ENCODE data around the gene PLCXD1. TPM values are rescaled to one million over a fixed set of nuclear protein-coding genes. Genes with fewer than 3 reads are reported as not detected.
A peak's percentile ranks its signal among the peaks of the same experiment; 100 is the strongest.

The PLCXD1 gene
- total RNA-seq, 1 experiment from 2014 or later: 92.0 TPM

DNA sequence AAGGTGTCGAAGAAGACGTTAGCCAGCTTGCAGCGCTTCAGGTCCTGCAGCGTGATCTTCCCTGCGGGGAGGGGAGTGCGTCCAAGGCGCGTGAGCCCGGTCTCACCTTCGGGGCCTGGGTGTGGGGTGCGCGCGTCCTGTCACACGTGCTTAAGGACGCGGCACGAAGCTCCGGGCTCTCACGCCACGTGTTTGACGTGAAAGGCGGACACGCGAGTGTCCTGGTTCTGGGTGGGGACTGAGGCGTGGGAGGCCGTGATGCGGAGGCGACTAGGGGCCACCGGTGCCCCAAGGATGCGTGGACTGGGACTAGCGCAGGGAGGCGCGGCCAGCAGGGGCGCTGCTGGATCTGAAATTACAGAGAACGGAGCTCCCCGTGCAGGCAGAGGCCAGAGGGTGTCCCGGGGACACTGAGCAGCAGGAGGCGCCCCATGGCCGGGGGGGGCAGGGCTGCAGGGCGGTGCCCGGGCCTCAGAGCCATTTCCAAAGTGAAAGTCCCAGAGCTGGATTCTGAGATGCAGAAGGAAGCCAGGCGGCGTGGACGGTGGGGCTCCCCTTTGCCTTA, 57.7 kb downstream of the PLCXD1 start:
- Histone ChIP-seq H3K4me3 (ENCODE audit: insufficient read depth, low read depth, low read length) (no peak overlapping the region), H3K27me3 (ENCODE audit: control insufficient read depth, insufficient read depth, low read length) (no peaks in the 10 kb centered on the region), H3K36me3 (replicated peaks; ENCODE audit: control insufficient read depth, insufficient read depth, low read length) (peaks cover 4% of the 10 kb centered on the region; the same call in 1 of the 2 replicates)
- DNase-seq: peak; percentile 73

DNA sequence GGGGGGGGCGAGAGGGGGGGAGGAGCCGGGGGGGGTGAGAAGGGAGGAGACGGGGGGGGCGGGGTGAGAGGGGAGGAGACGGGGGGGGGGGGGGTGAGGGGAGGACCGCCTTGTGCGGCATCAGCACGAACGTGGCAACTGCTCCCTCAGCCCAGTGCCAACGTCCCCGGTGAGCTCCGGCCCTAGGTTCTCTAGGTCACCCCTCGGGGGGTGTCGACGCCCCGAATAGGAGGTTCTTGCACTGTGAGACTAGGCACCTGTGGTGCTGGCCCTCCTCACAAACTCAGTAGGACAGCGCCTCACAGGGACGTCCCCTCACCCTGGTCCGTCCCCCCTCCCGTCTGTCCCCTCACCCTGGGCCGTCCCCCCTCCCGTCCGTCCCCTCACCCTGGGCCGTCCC, 58.9 kb downstream of the PLCXD1 start:
- no peak overlapping the region for H3K4me3 ChIP-seq (ENCODE audit: insufficient read depth, low read depth, low read length)
- DNase-seq: no peak
- no peaks in the 10 kb centered on the region for H3K27me3 ChIP-seq (ENCODE audit: control insufficient read depth, insufficient read depth, low read length)
- H3K36me3 ChIP-seq (replicated peaks; ENCODE audit: control insufficient read depth, insufficient read depth, low read length): peaks cover 4% of the 10 kb centered on the region

DNA sequence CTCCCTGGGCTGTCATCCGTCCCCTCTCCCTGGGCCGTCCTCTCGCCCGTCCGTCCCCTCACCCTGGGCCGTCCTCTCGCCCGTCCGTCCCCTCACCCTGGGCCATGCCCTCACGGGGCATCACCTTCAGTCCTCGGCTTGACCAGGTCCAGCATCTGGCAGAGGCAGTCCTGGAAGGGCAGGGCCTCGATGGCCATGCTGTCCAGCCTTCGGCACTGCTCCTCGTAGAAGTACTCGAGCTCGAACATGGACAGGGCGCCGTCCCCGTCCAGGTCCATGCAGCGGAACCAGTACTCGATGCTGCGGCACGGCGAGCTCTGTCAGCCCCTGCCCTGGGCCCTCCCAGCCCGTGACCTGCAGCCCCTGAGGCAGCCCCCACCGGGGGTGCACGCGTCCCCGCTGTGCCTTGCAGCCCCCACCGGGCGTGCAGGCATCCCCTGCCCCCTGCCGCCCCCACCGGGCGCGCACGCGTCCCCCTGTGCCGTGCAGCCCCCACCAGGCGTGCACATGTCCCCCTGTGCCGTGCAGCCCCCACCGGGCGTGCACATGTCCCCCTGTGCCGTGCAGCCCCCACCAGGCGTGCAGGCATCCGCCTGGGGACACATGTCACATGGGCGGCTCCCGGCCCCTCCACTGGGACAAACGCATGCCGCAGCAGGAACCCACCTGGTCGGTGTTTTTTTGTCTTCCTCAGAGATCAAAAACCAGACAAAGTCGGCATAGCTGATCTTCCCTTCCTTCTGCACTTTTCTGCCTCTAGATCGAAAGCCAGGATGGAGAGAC, 59.7 kb downstream of the PLCXD1 start:
- no peaks in the 10 kb centered on the region for H3K27me3 ChIP-seq (ENCODE audit: control insufficient read depth, insufficient read depth, low read length)
- no peak overlapping the region for H3K4me3 ChIP-seq (ENCODE audit: insufficient read depth, low read depth, low read length)
- no peak for DNase-seq
- H3K36me3 ChIP-seq (replicated peaks; ENCODE audit: control insufficient read depth, insufficient read depth, low read length): peaks cover 4% of the 10 kb centered on the region

DNA sequence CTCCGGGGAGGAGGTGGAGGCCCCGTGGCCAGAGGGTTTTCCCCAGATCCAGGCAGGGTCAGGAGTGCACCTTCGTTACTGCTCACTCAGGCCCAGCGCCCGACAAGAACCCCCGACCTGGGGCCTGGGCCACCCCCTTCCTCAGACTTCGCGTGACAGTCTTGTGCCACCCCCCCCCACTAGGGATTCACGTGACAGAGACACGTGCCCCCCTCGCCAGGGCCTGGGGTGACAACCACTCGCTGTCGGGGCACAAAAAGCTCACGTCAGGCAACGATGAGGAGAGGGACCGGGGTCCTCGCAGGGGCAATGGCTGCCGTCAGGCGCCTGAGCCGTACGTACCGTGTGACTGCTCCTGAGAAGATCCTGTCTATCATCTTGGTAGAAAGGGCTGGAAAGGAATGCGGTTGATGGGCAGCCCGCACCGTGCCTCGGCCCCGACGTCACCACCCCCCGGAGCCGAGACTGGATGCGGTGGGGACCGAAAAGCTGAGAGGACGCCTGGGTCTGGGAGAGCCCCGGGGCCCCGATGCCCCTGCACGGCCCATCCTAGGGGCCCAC, 60.4 kb downstream of the PLCXD1 start:
- Histone ChIP-seq H3K4me3 (ENCODE audit: insufficient read depth, low read depth, low read length) (no peak overlapping the region), H3K36me3 (replicated peaks; ENCODE audit: control insufficient read depth, insufficient read depth, low read length) (peaks cover 4% of the 10 kb centered on the region), H3K27me3 (ENCODE audit: control insufficient read depth, insufficient read depth, low read length) (no peaks in the 10 kb centered on the region)
- DNase-seq: no peak

DNA sequence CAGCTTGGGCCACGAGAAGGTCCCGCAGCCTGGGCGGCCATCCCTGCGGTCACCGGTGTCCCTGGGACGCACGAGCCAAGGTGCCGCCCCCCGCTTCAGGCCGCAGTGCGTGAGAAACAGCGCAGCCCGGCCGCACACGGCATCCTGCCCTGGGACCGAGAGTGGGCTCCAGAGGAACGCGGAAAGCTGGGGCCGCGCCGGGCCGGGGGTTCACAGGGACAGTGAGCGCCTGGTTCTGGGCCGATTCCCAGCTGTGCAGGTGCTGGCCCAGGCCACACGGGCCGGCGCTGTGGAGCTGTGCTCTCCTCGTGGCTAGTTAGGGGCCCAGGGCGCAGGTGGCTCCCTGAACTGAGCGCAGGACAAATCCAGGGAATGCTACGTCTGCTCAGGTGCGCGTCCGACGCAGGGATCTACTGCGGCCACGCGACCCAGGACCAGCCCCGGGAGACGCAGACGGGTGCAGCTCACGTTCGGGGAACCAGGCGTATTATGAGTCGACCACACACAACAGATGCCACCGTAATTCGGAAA, 63.3 kb downstream of the PLCXD1 start:
- no peak for DNase-seq
- Histone ChIP-seq H3K36me3 (replicated peaks; ENCODE audit: control insufficient read depth, insufficient read depth, low read length) (no peaks in the 10 kb centered on the region; the same call in 1 of the 2 replicates), H3K27me3 (ENCODE audit: control insufficient read depth, insufficient read depth, low read length) (no peaks in the 10 kb centered on the region)

DNA sequence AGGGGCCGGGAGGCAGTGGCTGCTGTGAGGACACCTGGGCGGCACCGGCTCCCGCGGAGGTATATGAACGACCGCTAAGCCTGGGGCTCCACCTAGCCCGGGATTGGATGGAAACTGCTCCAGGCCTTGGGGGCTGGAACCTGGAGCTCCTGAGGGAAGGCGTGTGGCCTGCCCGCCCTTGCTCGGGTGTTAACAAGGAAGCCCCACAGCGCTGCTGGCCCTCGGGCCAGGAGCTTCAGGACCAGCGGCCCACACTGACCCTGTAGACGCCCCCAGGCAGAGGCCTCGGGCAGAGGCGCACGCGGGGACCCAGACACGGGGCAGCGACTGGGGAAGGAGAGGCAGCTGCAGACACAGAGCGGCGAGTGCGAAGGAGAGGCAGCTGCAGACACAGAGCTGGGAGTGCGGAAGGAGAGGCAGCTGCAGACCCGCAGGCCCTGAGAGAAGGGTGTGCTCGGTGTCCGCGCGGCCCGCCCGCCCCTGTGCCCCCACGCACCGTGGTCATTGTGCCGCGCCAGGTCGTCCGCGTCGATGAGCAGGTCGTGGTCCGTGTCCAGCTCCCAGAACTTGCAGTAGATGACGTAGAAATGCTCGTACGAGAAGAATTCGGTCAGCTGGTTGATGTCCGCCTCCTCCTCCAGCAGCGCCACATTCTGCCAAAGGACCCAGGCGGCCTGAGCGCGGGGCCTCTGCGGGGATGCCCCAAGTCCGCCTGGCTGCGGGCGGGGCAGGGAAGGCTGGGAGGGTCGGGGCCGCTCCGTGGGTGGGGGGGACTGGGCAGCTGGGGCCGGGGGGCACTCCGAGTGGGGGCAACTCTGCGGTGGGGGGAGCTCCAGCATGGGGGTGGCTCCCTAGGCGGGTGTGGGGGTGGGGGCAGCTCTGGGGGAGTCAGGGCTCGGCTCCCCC, 64.1 kb downstream of the PLCXD1 start:
- no peak for DNase-seq
- H3K36me3 ChIP-seq (replicated peaks; ENCODE audit: control insufficient read depth, insufficient read depth, low read length): no peaks in the 10 kb centered on the region; the same call in 1 of the 2 replicates
- no peaks in the 10 kb centered on the region for H3K27me3 ChIP-seq (ENCODE audit: control insufficient read depth, insufficient read depth, low read length)
- no peak overlapping the region for H3K4me3 ChIP-seq (ENCODE audit: insufficient read depth, low read depth, low read length)

More for the DNA sequence above, 63.3 kb downstream of the PLCXD1 start:
- H3K4me3 ChIP-seq (ENCODE audit: insufficient read depth, low read depth, low read length): no peak overlapping the region

DNA sequence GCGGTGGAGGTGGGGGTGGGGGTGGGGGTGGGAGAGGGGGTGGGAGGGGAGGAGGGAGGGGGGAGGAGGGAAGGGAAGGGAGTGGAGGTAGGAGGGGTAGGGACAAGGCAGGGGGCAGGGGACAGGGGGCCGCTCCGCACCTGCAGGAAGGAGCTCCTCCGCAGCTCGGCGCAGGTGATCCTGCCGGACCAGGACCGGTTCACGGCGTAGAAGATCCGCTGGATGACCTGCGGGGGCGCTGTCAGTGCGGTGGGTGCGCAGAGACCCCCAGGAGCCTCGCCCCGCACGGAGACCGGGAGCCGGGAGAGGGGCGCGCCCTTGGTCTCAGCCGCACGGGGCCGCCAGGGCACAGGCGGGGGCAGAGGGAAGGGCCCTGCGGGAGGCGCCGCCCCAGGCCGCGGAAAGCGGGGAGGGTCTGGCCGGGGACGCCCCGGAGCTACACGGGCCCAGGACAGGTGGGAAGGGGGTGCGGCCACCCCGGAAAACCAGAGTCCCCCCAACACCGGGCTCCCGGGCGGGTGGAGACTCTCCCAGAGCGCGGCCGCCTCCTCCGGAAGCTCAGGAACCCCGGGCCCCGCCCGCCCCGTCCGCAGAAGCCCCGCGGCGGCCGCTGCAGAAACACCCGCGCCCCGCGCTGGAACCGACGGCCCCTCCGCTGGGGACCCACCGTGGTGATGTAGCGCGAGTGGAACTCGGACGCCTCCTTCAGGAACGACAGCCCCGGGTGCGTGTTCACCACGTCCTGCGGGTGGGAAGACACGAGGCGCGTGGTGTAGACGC, 65.0 kb downstream of the PLCXD1 start:
- no peaks in the 10 kb centered on the region; the same call in 1 of the 2 replicates for H3K36me3 ChIP-seq (replicated peaks; ENCODE audit: control insufficient read depth, insufficient read depth, low read length)
- peak; percentile 80 for DNase-seq
- H3K4me3 ChIP-seq (ENCODE audit: insufficient read depth, low read depth, low read length): no peak overlapping the region
- H3K27me3 ChIP-seq (ENCODE audit: control insufficient read depth, insufficient read depth, low read length): no peaks in the 10 kb centered on the region

DNA sequence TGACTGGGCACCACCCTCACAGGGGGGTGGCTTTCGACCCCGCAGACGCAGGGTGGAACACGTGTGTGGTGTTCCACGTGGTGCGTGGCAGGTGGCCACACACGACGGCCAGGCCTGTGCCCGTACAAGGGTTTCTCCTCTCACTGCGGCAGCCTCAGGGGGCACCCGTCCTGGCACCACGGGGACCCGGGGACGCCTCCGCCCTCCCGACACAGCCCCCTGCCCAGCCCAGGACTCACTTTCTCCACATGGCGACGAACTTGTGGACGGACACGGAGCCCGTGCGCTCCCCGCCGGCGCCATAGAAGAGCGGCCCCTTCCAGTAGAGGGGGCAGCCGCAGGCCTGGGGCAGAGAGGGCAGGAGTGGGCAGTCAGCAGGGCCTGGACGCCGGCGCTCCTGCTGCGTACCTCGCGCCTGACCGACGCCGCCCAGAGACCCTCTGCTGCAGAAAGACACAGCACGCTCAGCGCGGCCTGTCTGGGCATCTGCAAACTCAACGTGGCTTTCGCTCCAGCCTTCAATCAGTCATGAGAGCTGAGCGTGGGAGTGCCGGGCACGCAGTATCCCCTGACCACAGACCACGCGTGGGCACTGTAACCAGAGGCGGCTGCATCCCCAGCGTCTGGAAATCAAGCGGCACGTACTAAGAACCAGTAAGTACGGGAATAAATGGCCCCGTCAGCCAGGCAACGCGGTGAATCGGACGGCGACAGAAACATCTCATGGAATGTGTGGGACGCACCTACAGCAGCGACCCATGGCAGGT, 66.4 kb downstream of the PLCXD1 start:
- H3K36me3 ChIP-seq (replicated peaks; ENCODE audit: control insufficient read depth, insufficient read depth, low read length): peaks cover 1% of the 10 kb centered on the region
- DNase-seq: no peak
- no peak overlapping the region for H3K4me3 ChIP-seq (ENCODE audit: insufficient read depth, low read depth, low read length)
- H3K27me3 ChIP-seq (ENCODE audit: control insufficient read depth, insufficient read depth, low read length): no peaks in the 10 kb centered on the region

DNA sequence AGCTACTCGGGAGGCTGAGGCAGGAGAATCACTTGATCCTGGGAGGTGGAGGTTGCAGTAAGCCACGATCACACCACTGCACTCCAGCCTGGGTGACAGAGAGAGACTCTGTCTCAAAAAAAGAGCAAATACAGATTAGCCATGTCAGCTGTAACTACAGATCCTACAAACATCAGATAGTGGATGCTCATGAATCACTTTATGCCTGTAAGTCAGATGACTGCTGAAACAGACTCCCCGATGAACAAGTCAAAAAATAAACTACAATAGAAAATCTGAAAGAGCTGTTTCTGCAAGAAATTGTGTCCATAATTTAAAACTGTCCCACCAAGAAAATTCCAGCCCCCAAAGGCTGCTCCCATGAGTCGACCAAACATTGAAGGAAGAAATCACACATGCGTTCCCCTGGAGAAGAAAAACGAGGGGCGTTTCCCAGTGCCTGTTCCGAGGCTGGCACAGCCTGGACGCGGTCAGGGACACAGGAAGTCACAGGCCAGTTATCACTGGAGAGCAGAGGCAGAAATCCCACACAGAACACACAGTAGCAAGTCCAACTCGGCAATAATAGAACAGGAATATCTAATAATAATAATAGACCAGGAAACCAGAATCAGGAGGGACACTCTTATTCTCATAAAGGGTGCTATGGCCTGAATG, 67.4 kb downstream of the PLCXD1 start:
- DNase-seq: no peak
- Histone ChIP-seq H3K27me3 (ENCODE audit: control insufficient read depth, insufficient read depth, low read length) (no peaks in the 10 kb centered on the region), H3K4me3 (ENCODE audit: insufficient read depth, low read depth, low read length) (no peak overlapping the region), H3K36me3 (replicated peaks; ENCODE audit: control insufficient read depth, insufficient read depth, low read length) (peaks cover 1% of the 10 kb centered on the region)

DNA sequence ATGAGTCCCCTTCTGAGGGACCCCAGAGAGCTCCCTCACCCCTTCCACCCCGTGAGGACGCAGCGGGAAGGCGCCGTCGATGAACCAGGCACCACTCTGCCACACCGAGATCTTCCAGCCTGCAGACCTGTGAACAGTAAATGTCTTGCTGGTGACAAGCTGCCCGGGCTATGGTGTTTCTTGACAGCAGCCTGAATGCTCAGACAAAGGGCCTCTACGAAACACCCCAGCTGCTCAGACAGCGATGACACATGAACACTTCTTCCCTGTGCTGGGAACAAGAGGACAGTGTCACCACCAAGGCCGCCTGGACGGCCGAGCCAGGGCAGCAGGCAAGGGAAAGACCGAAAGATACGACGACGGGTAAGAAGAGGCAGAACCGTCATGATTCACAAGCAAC, 68.0 kb downstream of the PLCXD1 start:
- Histone ChIP-seq H3K27me3 (ENCODE audit: control insufficient read depth, insufficient read depth, low read length) (no peaks in the 10 kb centered on the region), H3K36me3 (replicated peaks; ENCODE audit: control insufficient read depth, insufficient read depth, low read length) (peaks cover 1% of the 10 kb centered on the region), H3K4me3 (ENCODE audit: insufficient read depth, low read depth, low read length) (no peak overlapping the region)
- DNase-seq: no peak

DNA sequence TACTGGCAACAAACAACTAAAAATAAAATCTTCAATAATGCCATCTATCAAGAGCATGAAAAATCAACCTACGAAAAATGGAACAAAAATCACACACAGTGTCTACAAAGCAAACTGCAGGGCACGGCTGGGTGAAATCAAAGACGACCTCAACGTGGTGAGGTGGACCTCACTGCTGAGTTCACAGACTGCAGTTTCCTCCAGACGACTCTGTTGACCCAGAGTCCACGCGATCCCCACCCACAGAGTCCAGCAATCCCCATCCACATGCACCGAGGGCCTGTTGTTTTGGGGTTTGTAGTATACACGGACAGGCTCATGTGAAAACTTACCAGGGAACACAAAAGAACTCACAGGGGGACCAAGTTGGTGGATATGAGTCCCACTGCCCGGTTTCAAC, 68.5 kb downstream of the PLCXD1 start:
- no peak for DNase-seq
- H3K4me3 ChIP-seq (ENCODE audit: insufficient read depth, low read depth, low read length): no peak overlapping the region

DNA sequence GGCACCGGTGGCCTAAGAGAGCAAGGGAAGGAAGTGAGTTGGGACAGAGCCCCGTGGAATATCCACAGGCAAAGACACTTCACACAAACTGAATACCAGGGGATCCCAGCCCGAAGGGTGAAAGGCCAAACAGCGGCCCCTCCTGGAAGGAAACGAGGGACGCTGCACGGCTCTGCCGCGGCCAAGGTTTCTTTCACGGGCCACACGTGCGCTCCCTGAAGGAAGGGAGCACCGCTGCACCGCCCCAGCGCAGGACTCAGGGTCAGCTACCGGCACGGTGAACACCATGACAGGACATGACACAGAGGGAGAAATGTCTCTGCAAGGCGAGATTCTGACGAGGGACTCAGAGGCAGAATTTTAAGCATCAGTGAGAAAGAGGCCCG, 69.0 kb downstream of the PLCXD1 start:
- Histone ChIP-seq H3K36me3 (replicated peaks; ENCODE audit: control insufficient read depth, insufficient read depth, low read length) (peaks cover 1% of the 10 kb centered on the region; the same call in 1 of the 2 replicates), H3K4me3 (ENCODE audit: insufficient read depth, low read depth, low read length) (no peak overlapping the region), H3K27me3 (ENCODE audit: control insufficient read depth, insufficient read depth, low read length) (no peaks in the 10 kb centered on the region)
- DNase-seq: peak; percentile 80

More for the DNA sequence above, 68.5 kb downstream of the PLCXD1 start:
- Histone ChIP-seq H3K36me3 (replicated peaks; ENCODE audit: control insufficient read depth, insufficient read depth, low read length) (peaks cover 1% of the 10 kb centered on the region; the same call in 1 of the 2 replicates), H3K27me3 (ENCODE audit: control insufficient read depth, insufficient read depth, low read length) (no peaks in the 10 kb centered on the region)

Data from H7 (cell line).